GM19023 (cell line): ENCODE data around the gene USP2.

Experiments used
- ATAC-seq: cut with Tn5 transposase; IDR thresholded peaks from one replicate; pipeline ENCODE4 v1.9.1; 2021; ENCODE audit warnings: mild to moderate bottlenecking, moderate library complexity; ENCODE audit not compliant: unreplicated experiment

USP2 gene

DNA sequence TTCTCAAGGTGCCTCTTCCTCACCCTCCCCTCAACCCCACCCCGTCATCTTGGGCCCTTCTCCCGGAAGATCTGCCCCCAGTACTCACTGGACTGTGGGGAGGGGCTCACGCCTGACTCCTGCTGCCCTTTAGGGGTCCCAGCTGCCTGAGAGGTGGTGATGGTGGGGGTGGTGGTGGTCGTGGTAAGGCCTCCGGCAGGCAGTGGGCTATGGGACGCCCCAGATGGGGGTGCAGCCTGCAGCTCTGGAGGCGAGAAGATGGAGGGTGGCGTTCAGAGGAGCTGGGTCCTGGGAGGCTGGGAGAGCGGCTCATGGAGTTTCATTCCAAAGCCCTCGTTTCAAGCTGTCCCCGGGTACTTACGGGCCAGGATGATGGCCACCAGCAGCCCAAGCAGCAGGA is 35.8 kb downstream of the USP2 start:
- no peak for ATAC-seq

DNA sequence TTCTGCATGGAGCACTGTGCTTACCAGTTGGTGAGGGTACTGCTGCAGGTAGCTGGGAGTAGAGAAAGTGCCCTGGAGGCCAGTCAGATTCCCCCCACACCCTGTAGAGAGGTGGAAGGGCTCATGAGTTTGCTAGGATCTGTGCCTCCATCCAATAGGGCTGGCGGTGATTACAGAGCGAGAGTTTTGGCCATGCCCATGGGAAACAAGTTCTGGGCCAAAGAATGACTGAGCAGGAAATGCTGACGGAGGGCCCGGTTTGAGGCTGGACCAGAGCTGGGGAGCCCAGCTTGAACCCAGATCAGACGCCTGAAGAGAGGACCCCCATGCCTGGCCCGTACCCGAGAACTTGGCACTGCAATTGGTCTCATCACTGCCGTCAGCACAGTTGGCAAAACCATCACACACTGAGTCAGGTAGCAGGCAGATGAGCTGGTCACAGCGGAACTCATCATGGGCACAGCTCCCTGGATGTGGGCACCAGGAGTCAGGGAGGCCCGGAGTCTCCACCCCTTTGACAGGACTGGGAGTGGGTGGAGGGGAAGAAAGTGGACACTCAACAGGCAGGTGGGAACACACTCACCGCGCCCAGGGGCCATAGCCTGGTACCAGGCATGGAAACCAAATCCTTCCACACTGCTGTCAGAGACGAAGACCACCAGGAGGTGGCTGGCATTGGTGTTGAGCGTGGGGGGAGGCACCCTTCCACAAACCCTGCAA is 37.0 kb downstream of the USP2 start:
- ATAC-seq = no peak

DNA sequence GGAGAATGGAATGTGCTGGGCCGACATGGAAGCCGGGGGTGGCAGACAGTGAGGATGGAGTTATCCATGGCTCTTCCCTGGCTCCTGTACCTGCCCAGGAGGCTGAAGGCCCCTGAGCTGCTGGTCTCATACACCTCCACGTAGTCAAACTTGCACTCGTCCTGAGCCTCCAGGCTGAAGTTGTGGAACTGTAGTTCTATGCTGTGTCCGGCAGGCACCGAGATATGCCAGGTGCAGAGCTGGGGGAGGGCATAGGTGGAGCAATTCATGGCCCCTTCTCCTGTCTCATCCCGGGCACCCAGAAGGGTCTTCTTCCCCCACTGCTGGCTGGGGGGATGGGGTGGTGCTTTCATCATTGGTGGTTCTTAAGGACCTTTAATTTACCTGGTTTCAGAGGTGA is 37.8 kb downstream of the USP2 start:
- no peak for ATAC-seq

DNA sequence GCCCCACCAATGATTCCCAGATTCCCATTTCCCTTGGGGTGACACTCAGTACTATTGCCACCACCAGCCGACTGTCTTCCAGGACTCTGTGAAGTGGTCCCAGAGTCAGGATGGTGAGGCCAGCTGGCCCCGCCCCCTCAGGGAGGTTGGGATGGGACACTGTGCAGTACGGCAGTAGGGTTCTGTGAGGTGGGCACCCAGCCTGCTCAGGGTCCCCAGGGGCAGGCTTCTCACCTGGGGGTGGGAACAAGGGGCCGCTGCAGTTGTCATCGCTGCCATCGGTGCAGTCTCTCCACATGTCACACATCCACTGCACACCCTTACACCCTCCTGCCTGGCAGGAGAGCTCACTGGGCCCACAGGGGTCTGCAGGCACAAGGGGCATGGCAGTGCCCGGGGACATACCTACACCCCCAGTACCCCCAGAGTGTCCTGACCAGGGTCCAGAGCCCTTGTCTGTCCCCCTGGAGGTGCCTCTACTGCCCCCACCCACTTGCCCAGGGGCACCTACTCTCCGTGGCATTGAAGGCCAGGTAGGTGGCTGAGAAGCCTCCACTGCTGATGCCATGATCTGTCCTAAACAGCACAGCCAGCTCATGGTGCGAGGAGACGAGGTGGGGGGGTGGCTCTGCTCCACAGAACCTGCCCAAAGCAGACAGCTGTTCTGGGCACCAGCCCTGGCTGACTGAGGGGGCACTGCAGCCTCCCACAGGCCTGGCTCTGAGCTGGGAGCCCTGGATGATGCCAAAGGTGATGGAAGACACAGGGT is 38.9 kb downstream of the USP2 start:
- no peak for ATAC-seq

DNA sequence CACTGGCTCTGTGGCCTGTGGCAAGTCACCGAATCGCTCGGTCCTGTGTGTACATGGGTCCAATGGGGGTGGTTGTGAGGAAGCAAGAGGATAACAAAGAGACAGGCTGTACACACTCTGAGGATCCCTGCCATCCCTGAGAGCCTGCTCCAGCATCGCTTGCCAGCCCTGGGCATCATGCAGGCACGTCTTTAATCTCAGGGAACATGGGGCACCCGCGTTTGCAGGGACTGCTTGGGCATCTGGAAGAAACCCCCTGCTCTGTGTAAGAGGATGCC is 39.5 kb downstream of the USP2 start:
- no peak for ATAC-seq

DNA sequence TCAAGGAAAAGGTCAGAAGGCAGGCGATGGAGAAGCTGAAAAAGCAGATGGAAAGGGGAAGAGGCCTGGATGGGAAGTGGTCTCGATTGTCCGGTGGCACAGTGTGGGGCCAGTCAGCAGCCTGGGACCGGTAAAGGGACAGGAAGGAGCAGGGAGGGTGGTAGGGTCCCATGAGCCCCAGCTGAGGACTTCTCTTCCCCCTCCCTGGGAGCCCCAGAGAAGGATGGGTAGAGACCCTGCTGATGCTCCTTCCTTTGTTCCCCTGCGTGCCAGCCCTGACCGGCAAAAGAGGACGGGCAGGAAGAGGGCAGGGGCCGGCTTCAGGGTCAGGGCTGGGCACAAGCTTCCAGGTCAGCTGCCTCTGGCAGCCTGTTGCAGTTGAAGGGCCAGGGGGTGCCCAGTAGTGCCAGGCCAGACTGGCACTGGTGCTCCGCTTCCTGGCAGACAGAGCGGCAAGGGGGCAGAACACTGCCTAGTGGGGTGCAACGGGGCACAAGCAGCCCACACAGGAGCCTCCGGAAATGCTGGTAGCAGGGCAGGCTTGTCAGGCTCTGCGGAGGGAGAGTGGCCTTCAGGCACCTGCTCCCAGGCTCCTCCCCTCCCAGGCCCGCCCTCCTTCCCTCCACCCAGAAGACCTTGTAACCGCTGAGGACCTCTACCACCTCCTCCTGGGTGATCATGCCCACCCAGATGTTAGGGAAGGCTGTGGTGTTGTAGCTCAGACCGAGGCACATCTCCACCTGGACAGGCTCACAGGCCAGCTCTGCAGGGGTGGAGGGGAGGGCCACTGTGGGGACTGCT is 40.1 kb downstream of the USP2 start:
- ATAC-seq = no peak

DNA sequence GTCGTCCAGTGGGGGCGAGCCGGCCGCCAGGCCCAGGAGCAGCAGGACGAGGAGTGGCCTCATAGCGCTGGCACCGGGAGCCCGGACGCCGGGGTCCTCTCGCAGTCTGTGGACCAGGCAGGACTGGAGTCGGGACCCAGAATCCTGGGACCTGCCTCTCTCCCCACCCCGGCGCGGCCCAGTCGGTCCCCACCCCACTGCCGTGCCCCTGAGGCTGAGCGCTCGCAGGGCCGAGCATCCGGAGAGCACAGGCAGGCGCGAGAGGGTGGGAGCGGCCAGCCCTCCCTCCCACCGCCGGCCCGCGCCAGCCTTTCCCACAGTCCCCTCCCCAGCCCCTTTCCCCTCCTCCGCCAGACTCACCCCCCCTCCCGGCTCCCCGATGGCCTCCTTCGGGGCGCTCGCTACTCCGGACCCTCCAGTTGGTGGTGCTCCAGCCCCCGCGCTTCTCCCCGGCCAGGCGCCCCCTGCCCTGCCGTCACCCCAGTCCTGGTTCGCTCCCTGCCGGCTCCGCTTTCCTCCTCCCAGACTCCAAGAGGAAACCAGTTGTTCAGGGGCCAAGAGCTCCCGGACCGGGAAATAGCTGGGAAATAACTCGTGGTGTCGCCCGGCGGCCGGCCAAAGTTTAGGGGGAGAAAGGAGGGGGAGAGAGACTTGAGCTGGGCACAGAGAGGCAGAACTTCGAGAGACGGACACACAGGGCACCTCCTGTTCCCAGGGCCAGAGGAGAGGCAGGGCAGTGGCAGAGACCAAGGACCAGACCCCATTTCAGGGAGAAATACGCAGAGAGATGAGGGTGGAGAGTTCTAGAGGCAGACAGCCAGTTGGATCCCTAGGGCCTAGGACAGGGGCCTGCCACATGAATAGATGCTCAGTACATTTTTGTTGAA is 40.9 kb downstream of the USP2 start, which contains the start of gene C1QTNF5:
Gene C1QTNF5 (minus strand): TSS at position 549 of the 887 bp plus-strand sequence. CDS start 486 bp downstream, at position 63.
- no peak for ATAC-seq

DNA sequence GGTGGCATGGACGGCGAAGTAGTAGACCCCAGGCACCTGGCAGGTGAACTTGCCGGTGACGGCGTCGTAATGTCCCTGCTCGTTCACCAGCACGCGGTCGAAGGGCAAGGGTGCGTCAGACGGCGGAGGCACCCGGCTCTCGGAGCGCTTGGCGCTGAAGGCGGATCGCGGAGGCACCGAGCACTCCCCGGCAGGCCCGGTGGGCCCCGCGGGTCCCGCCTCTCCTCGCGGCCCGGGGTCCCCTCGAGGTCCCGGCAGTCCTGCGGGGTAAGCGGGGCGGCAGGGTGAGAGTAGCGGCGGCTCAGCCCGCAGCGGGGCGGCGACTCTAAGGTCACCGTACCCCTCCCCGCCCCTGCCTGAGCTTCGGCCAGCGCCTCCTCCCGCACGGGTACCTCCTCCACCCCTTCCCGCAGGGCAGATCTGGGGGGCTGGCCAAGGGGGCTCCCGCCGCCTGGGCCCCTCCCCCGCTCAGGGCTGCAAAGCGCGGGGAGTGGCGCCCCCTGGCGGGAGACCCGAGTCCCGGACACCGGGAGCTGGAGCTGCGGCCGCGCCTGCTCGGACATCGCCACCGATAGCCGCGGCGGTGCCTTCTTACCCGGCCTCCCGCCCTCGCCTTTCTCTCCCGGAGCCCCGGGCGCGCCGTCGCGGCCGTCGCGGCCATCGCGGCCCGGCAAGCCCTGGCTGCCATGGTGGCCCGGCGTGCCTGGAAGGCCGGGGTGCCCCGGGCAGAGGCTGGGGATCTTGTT is 41.7 kb downstream of the USP2 start:
- no peak for ATAC-seq

DNA sequence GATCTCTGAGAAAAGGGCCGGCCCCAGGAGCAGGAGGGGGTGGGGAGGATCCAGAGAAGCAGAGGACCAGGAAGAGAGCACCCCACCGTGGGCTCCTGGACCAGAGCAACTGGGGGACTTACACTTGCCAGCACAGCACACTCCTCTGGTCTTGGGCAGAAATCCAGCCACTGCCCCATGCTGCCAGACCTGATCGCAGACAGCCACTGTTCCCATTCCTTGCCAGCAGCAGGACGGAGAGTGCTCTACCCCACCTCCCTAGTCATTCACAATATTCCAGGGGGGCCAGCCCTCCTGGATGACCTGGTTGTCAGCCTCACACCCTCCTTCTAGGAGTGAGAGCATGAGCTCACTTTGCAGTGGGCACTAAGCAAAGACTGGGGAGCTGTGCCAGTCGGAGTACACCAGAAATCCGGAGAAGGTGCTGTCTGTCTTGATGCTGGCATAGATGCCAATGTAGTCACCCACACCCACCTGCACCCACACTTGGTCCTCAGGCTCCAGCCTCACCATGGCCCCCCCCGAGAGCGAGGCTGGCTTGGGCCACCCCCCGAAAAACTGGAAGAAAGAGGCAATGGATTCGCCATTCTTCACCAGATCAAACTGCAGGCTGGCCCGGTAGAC is 42.4 kb downstream of the USP2 start:
- ATAC-seq = no peak

DNA sequence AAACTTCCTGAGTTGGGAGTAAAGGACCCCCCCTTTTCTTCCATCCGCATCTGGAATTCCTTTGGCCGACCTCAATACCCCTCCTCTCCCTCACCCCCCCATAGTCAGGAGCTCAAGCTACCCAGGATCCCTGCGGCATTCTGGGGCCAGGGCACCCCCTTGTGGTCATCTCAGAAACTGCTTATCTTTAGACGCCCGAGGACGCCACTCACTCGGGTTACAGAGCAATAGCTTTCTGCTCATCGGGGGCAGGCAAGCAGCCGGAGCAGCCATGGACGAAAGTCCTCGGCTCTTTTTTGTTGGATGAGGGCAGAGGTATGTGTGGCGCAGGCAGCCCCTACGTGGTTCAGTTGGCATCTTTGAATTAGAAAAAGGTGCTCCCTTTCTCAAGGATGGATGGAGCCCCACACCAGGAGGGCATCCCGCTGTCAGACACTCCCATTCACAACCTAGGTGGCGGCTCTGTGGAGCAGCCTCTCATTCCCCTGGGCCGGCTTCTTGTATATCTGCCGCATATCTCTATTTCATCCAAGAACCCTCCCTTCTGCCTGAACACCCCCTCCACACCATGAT is 43.1 kb downstream of the USP2 start:
- no peak for ATAC-seq

DNA sequence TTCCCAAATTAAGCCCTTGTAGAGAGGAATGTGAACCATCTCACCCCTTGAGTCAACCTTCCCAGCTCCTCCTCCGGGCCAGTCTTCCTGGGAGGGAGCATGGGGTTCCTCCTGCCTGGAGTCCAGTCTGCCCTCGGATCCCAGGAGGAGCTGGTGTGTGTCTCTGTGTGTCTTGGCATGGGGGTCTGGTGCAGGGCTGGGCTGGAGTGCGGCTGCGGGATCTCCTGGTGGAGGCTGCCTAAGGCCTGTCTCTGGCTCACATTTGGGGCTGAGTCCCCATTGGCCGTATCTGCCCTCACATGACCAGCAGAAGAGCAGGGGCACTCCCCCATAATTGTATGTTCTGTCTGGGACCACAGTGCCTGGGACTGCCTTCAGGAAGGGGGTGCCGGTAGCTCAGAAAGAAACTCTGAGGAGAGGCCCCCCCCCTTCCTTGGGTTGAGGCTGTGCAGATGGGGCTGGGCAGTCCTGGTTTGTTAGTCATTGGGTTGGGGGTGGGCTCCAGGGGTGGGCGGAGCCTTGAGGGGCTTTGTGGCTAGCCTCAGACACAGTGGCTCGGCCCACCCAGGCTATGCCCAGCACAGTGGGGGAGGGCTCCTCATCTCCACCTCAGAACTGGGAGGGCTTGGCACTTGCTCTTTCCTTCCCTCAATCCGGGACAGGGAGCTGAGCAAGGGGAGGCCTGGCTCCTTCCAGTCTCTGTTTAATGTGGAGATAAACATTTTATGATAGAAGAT is 43.7 kb downstream of the USP2 start:
- ATAC-seq = no peak

DNA sequence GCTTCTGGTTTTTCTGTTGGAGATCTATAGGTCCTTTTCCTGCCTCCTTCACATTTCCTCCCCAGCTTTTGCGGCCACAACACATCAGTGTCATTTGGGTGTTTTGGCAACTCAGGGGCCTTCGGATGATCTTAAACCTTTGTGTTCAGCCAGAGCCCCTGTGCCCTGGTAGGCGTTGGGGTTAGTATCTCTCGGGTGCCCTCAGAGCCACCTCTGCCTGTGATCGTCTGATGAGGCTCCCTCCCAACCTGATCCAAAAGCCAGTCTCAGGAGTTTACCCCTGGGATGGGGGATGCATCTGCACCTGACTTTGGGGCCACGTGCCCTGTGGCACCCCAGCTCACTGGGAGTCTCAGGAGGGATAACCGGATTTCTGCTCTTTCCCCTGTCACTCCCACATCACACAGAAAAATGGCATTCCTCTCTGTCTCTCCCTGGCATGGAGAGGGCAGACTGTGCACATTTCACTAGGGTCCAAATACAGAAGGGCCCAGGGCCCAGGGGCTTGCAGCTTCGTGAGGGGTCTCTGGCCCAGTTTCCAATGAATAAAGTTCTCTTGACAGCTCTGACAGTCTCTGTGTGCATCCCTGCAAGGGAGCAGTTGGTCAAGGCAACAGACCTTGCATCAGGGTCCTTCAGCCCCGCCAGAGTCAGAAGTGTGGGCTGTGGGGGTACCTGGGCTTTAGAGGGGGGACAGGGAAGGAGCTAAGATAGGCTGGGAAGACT is 44.6 kb downstream of the USP2 start:
- no peak for ATAC-seq

DNA sequence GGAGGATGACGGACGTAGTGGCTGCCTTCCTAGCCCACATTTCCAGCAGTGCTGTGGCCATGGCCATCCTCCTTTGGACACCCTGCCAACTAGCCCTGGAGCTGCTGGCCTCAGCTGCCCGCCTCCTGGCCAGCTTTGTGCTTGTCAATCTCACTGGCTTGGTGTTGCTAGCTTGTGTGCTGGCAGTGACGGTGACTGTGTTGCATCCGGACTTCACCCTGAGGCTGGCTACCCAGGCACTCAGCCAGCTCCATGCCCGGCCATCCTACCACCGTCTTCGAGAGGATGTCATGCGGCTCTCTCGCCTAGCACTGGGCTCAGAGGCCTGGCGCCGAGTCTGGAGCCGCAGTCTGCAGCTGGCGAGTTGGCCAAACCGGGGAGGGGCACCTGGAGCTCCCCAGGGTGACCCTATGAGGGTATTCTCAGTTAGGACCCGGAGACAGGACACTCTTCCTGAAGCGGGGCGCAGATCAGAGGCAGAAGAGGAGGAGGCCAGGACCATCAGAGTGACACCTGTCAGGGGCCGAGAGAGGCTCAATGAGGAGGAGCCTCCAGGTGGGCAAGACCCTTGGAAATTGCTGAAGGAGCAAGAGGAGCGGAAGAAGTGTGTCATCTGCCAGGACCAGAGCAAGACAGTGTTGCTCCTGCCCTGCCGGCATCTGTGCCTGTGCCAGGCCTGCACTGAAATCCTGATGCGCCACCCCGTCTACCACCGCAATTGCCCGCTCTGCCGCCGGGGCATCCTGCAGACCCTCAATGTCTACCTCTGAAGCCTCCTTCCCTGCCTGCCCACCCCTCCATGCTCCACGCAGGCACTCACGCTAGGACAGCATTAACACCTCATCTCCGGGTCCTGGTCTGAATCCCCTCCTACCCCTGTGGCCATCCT is 45.6 kb downstream of the USP2 start:
- ATAC-seq = no peak

DNA sequence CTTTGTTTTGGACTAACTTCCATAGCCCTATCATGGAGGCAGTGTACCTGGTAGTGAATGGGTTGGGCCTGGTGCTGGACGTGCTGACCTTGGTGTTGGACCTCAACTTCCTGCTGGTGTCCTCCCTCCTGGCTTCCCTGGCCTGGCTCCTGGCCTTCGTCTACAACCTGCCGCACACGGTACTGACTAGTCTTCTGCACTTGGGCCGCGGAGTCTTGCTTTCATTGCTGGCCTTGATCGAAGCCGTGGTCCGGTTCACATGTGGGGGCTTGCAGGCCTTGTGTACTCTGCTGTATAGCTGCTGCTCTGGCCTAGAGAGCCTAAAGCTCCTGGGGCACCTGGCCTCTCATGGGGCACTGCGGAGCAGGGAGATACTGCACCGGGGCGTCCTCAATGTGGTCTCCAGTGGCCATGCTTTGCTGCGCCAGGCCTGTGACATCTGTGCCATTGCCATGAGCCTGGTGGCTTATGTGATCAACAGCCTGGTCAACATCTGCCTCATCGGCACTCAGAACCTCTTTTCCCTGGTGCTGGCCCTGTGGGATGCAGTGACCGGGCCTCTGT is 46.3 kb downstream of the USP2 start:
- ATAC-seq = no peak

DNA sequence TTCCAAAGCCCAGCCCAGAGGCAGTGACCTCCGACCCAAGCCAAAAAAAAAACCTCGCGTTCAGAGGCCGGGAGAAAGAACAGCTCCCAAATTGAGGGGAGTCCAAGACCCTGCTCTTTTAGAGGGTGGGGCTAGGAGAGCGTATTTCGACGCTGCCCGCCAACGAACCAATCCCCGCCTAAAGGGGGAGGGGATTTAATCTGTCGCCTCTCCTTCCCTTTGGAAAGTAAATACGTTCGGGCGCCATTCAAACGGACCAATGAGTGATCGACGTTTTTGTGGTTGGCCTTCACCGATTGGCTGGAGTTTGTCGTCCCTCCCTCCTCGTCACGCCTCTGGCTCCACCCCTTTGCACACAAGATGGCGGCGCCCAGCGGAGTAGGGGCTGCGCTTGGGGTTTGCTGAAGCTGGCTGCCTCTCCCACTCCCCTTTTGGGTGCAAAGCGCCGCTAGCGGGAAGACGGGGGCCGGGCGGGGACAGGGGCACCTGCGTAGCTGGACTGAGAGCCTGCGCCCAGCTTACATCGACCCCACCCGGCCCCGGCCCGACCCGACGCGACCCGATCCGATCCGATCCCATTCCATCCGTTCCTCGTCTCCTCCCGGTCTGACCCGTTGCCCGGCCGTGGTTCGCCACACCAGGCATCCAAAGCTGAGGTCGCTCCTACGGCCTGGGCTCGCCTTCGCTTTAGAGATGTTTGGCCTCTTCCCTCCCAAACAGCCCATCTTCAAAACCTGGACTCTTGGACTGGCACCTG is 47.1 kb downstream of the USP2 start, which contains the start of gene RNF26:
Gene RNF26 (plus strand): TSS at position 354 of the 757 bp plus-strand sequence. CDS start 596 bp downstream, outside the sequence.
- ATAC-seq = peak; percentile 92
